Fibroblast of lung (primary cell): ENCODE results near the gene GRB10. TPM values are rescaled to one million over a fixed set of nuclear protein-coding genes. Genes with fewer than 3 reads are reported as not detected.
"Not testable (repeated sequence)": the region's sequence is repeated elsewhere in the genome, so short reads cannot be mapped to it uniquely, and the experiment has no call there.

Experiments used
- DNase-seq, 2 donors: peaks; one replicate each; pipeline versions ENCODE4 v3.0.0 to v3.0.0-alpha.2; 2010; ENCODE audit warnings: low read depth in 2 of 2
- H2AFZ ChIP-seq: 2 replicates; pipeline ENCODE4 v1.5.1; 2012; ENCODE audit warnings: low read length, control low read depth, inconsistent platforms
- H3K27ac ChIP-seq: 2 replicates; pipeline ENCODE4 v1.5.1; 2011; ENCODE audit warnings: low read length, control low read depth; ENCODE audit not compliant: insufficient read depth
- H3K27me3 ChIP-seq: 2 replicates; pipeline ENCODE4 v1.5.1; 2011; ENCODE audit warnings: mild to moderate bottlenecking, low read length; ENCODE audit not compliant: control insufficient read depth, insufficient read depth
- H3K36me3 ChIP-seq: 2 replicates; pipeline ENCODE4 v1.5.1; 2011; ENCODE audit warnings: low read length; ENCODE audit not compliant: control insufficient read depth, insufficient read depth
- H3K4me1 ChIP-seq: 2 replicates; pipeline ENCODE4 v1.5.1; 2011; ENCODE audit warnings: low read length; ENCODE audit not compliant: control insufficient read depth, insufficient read depth; ENCODE audit errors: extremely low read depth
- H3K4me2 ChIP-seq: 2 replicates; pipeline ENCODE4 v1.5.1; 2011; ENCODE audit warnings: low read length, control low read depth; ENCODE audit not compliant: insufficient read depth; ENCODE audit errors: extremely low read depth
- H3K4me3 ChIP-seq, 4 experiments: fragments of 200-600 bp in 1 of 4; sonication (generic) in 1 of 4; replicated peaks in 1 of 4; 2 replicates each; pipeline ENCODE4 v1.5.1; 2011 to 2016; ENCODE audit warnings: low read length in 4 of 4, low read depth in 3 of 4, mild to moderate bottlenecking in 3 of 4, control low read depth in 2 of 4, inconsistent platforms in 1 of 4, mixed read lengths in 1 of 4; ENCODE audit not compliant: insufficient read depth in 1 of 4; ENCODE audit errors: control extremely low read depth in 1 of 4
- H3K79me2 ChIP-seq: 2 replicates; pipeline ENCODE4 v1.5.1; 2012; ENCODE audit warnings: mild to moderate bottlenecking, low read length, inconsistent platforms; ENCODE audit not compliant: control insufficient read depth, insufficient read depth
- H3K9ac ChIP-seq: 2 replicates; pipeline ENCODE4 v1.5.1; 2011; ENCODE audit warnings: mild to moderate bottlenecking, low read length, control low read depth; ENCODE audit not compliant: insufficient read depth
- H3K9me3 ChIP-seq: 2 replicates; pipeline ENCODE4 v1.5.1; 2012; ENCODE audit warnings: low read depth, low read length; ENCODE audit not compliant: control insufficient read depth, insufficient read depth
- H4K20me1 ChIP-seq: 2 replicates; pipeline ENCODE4 v1.5.1; 2011; ENCODE audit warnings: low read length; ENCODE audit not compliant: control insufficient read depth, insufficient read depth; ENCODE audit errors: extremely low read depth
- CTCF ChIP-seq, 2 donors: IDR thresholded peaks in 1 of 2; conservative IDR thresholded peaks in 1 of 2; 1 replicate in 1 of 2; 2 replicates in 1 of 2; pipeline ENCODE4 v1.5.1; 2011 to 2012; ENCODE audit warnings: low read length in 2 of 2, control low read depth in 1 of 2, inconsistent platforms in 1 of 2, low read depth in 1 of 2, mild to moderate bottlenecking in 1 of 2
- EZH2 ChIP-seq: IDR thresholded peaks from 2 replicates; pipeline ENCODE4 v1.5.1; 2012; ENCODE audit warnings: low read length, control low read depth, mild to moderate bottlenecking; ENCODE audit errors: missing control alignments
- polyA plus RNA-seq, 2 donors: library from polyadenylated mRNA; depleted of rRNA in 1 of 2; stranded (reverse) in 1 of 2; unstranded in 1 of 2; fragments of >200 nt; gene quantifications; 2 replicates each; pipeline ENCODE4 v1.2.1, GENCODE V29; 2011 to 2012; ENCODE audit warnings: missing spikeins in 1 of 2
- total RNA-seq: library from RNA; depleted of rRNA; stranded (reverse); fragments of >200 nt; gene quantifications from 2 replicates; pipeline ENCODE4 v1.2.1, GENCODE V29; 2014

GRB10 gene
- total and polyA plus RNA-seq, 2 donors (not counting 1 experiment from before 2014, with no cell fraction given) = 11.1 to 64.1 TPM

- no peak for DNase-seq
- Histone ChIP-seq H3K4me3 (no peak overlapping the region), H3K27me3 (no peaks in the 10 kb centered on the region), H3K27ac (no peak overlapping the region), H3K4me2 (no peak overlapping the region), H3K9me3 (no peaks in the 10 kb centered on the region), H3K9ac (no peak overlapping the region), H3K36me3 (no peaks in the 10 kb centered on the region), H4K20me1 (no peaks in the 10 kb centered on the region), H2AFZ (no peak overlapping the region), H3K79me2 (no peaks in the 10 kb centered on the region), H3K4me1 (no peaks in the 10 kb centered on the region)
- TF ChIP-seq EZH2 = no peak
- no peak for TF ChIP-seq CTCF (conservative IDR thresholded peaks at IDR 0.05 in 1 of 2, IDR thresholded peaks at IDR 0.05 in 1 of 2; ENCODE audit: low read depth in 1 of 2, low read length in 2 of 2)
Observed at GRCh38 chr7:50577569-50577968, 205.1 kb downstream of the GRB10 start.

GRCh38 chr7:50576388-50576787 lies 206.3 kb downstream of the GRB10 start:
- not testable (repeated sequence) for H3K4me2 ChIP-seq, H2AFZ ChIP-seq, H3K9ac ChIP-seq, H4K20me1 ChIP-seq, H3K79me2 ChIP-seq, H3K9me3 ChIP-seq, H3K4me3 ChIP-seq, H3K27me3 ChIP-seq, H3K4me1 ChIP-seq, H3K36me3 ChIP-seq, DNase-seq, H3K27ac ChIP-seq

GRCh38 chr7:50567715-50568261 lies 214.9 kb downstream of the GRB10 start:
- no peak overlapping the region for H2AFZ ChIP-seq
- DNase-seq = no peak
- no peak overlapping the region for H3K4me3 ChIP-seq
- H4K20me1 ChIP-seq = no peaks in the 10 kb centered on the region
- H3K79me2 ChIP-seq = no peaks in the 10 kb centered on the region
- TF ChIP-seq CTCF (conservative IDR thresholded peaks at IDR 0.05 in 1 of 2, IDR thresholded peaks at IDR 0.05 in 1 of 2; ENCODE audit: low read depth in 1 of 2, low read length in 2 of 2) (no peak), EZH2 (no peak)
- H3K36me3 ChIP-seq = no peaks in the 10 kb centered on the region
- H3K9me3 ChIP-seq = no peaks in the 10 kb centered on the region
- no peak overlapping the region for H3K9ac ChIP-seq
- no peak overlapping the region for H3K4me2 ChIP-seq
- peaks cover 7% of the 10 kb centered on the region for H3K27me3 ChIP-seq
- H3K4me1 ChIP-seq = no peaks in the 10 kb centered on the region
- no peak overlapping the region for H3K27ac ChIP-seq
